SH-SY5Y (cell line): ENCODE data around the gene PTPRT.

ENCODE experiments used
- GATA2 ChIP-seq: IDR thresholded peaks from 2 replicates; pipeline ENCODE4 v1.6.1; 2011; ENCODE audit warnings: mild to moderate bottlenecking, low read depth, low read length
- GATA3 ChIP-seq: IDR thresholded peaks from 2 replicates; pipeline ENCODE4 v1.6.1; 2011; ENCODE audit warnings: low read depth, mild to moderate bottlenecking, low read length, moderate library complexity

- no peak for TF ChIP-seq GATA2
- no peak for TF ChIP-seq GATA3
Observed at GRCh38 chr20:42788707-42789106, 401.0 kb downstream of the PTPRT start.
